GM12872 (cell line): ENCODE measurements around the gene CHAF1A.

Experiments used
- CTCF ChIP-seq: IDR thresholded peaks from 3 replicates; pipeline ENCODE4 v1.5.1; 2011; ENCODE audit warnings: low read depth, mild to moderate bottlenecking, low read length, moderate library complexity; ENCODE audit not compliant: insufficient read depth

Gene CHAF1A

GRCh38 chr19:4491446-4491845 is 89.0 kb downstream of the CHAF1A start:
- no peak for TF ChIP-seq CTCF

GRCh38 chr19:4492337-4493103 is 90.1 kb downstream of the CHAF1A start:
- no peak for TF ChIP-seq CTCF
